Measurements from ENCODE around the gene NUP98. TPM values are rescaled to one million over a fixed set of nuclear protein-coding genes. Genes with fewer than 3 reads are reported as not detected.

NUP98 gene
- total RNA-seq, 1 donor from 2014 or later = 82.6 TPM

- no peaks in the 10 kb centered on the region for H3K27me3 Mint-ChIP-seq (ENCODE audit: low read depth)
- no peak overlapping the region for H3K4me3 Mint-ChIP-seq
- H3K27ac Mint-ChIP-seq = no peak overlapping the region
- H3K9me3 Mint-ChIP-seq = peaks cover 7% of the 10 kb centered on the region
- peaks cover 9% of the 10 kb centered on the region for H3K4me1 Mint-ChIP-seq
- no peak for DNase-seq (ENCODE audit: low spot score in 2 of 2, unreplicated experiment in 2 of 2)
- H3K36me3 Mint-ChIP-seq = no peaks in the 10 kb centered on the region
- no peak for TF ChIP-seq CTCF (IDR thresholded peaks at IDR 0.05; ENCODE audit: unreplicated experiment)
Observed at GRCh38 chr11:3639841-3640240, 157.5 kb downstream of the NUP98 start.

- DNase-seq (ENCODE audit: low spot score in 2 of 2, unreplicated experiment in 2 of 2) = no peak
- Mint-ChIP-seq H3K4me1 (peaks cover 9% of the 10 kb centered on the region), H3K36me3 (no peaks in the 10 kb centered on the region), H3K9me3 (no peaks in the 10 kb centered on the region), H3K27me3 (ENCODE audit: low read depth) (no peaks in the 10 kb centered on the region), H3K4me3 (no peak overlapping the region), H3K27ac (no peak overlapping the region)
- no peak for TF ChIP-seq CTCF (IDR thresholded peaks at IDR 0.05; ENCODE audit: unreplicated experiment)
Observed at GRCh38 chr11:3638513-3638912, 158.8 kb downstream of the NUP98 start.

GRCh38 chr11:3637201-3637600, 160.2 kb downstream of the NUP98 start:
- no peak for DNase-seq (ENCODE audit: low spot score in 2 of 2, unreplicated experiment in 2 of 2)
- no peaks in the 10 kb centered on the region for H3K36me3 Mint-ChIP-seq
- H3K9me3 Mint-ChIP-seq = no peaks in the 10 kb centered on the region
- no peak overlapping the region for H3K4me3 Mint-ChIP-seq
- TF ChIP-seq CTCF (IDR thresholded peaks at IDR 0.05; ENCODE audit: unreplicated experiment) = no peak
- peaks cover 4% of the 10 kb centered on the region for H3K4me1 Mint-ChIP-seq
- no peak overlapping the region for H3K27ac Mint-ChIP-seq
- H3K27me3 Mint-ChIP-seq (ENCODE audit: low read depth) = no peaks in the 10 kb centered on the region

- no peak for DNase-seq (ENCODE audit: low spot score in 2 of 2, unreplicated experiment in 2 of 2)
- no peak for TF ChIP-seq CTCF (IDR thresholded peaks at IDR 0.05; ENCODE audit: unreplicated experiment)
- Mint-ChIP-seq H3K27me3 (ENCODE audit: low read depth) (no peaks in the 10 kb centered on the region), H3K27ac (no peak overlapping the region), H3K4me3 (no peak overlapping the region), H3K9me3 (no peaks in the 10 kb centered on the region), H3K4me1 (no peaks in the 10 kb centered on the region), H3K36me3 (no peaks in the 10 kb centered on the region)
Observed at GRCh38 chr11:3635641-3636375, 161.5 kb downstream of the NUP98 start.

- no peak overlapping the region for H3K4me3 Mint-ChIP-seq
- H3K4me1 Mint-ChIP-seq = no peaks in the 10 kb centered on the region
- H3K27me3 Mint-ChIP-seq (ENCODE audit: low read depth) = no peaks in the 10 kb centered on the region
- no peak for DNase-seq (ENCODE audit: low spot score in 2 of 2, unreplicated experiment in 2 of 2)
- no peaks in the 10 kb centered on the region for H3K9me3 Mint-ChIP-seq
- H3K36me3 Mint-ChIP-seq = no peaks in the 10 kb centered on the region
- no peak overlapping the region for H3K27ac Mint-ChIP-seq
- TF ChIP-seq CTCF (IDR thresholded peaks at IDR 0.05; ENCODE audit: unreplicated experiment) = no peak
Observed at GRCh38 chr11:3632070-3632660, 165.2 kb downstream of the NUP98 start.
